NCI-H460 (cell line): ENCODE measurements around the gene ZNF273. TPM values are rescaled to one million over a fixed set of nuclear protein-coding genes. Genes with fewer than 3 reads are reported as not detected.
"Not testable (repeated sequence)": the region's sequence is repeated elsewhere in the genome, so short reads cannot be mapped to it uniquely, and the experiment has no call there.

Experiments
- DNase-seq: peaks from one replicate; pipeline ENCODE4 v3.0.0-alpha.2; 2016; ENCODE audit warnings: low read depth; ENCODE audit errors: extremely low read depth
- total RNA-seq: library from RNA; depleted of rRNA; stranded (reverse); fragments of >200 nt; shearing (Covaris generic); gene quantifications from 2 replicates; pipeline ENCODE4 v1.2.3, GENCODE V29; 2014; rRNA removed

The ZNF273 gene
- total RNA-seq, 1 experiment from 2014 or later, result 8.2 TPM

GRCh38 chr7:64940021-64940420 is 36.9 kb downstream of the ZNF273 start:
- DNase-seq, result not testable (repeated sequence)

- not testable (repeated sequence) for DNase-seq
Measured at GRCh38 chr7:64944667-64945502, 41.8 kb downstream of the ZNF273 start.

- no peak for DNase-seq
Measured at GRCh38 chr7:64945503-64946175, 42.6 kb downstream of the ZNF273 start.

- no peak for DNase-seq
Measured at GRCh38 chr7:64946772-64947171, 43.7 kb downstream of the ZNF273 start.

- DNase-seq, result no peak
Measured at GRCh38 chr7:64947252-64948000, 44.4 kb downstream of the ZNF273 start.

GRCh38 chr7:64948774-64949173 is 45.7 kb downstream of the ZNF273 start:
- not testable (repeated sequence) for DNase-seq

GRCh38 chr7:64950673-64951072 is 47.6 kb downstream of the ZNF273 start:
- not testable (repeated sequence) for DNase-seq

- peak; percentile 50 for DNase-seq
Measured at GRCh38 chr7:64951250-64951848, 48.3 kb downstream of the ZNF273 start.

GRCh38 chr7:64959072-64959747 is 56.1 kb downstream of the ZNF273 start:
- DNase-seq, result no peak

GRCh38 chr7:64965594-64965993 is 62.5 kb downstream of the ZNF273 start:
- no peak for DNase-seq

GRCh38 chr7:64978497-64979203 is 75.6 kb downstream of the ZNF273 start:
- no peak for DNase-seq

Other genes starting within 250 kb of the ZNF273 start
- 3.4 and 3.6 TPM in 2 replicates for gene ZNF107, start 237.1 kb upstream of the ZNF273 start, total RNA-seq
- 3.7 and 6.6 TPM in 2 replicates for gene ZNF138, start 108.8 kb upstream of the ZNF273 start, total RNA-seq
- 1.8 and 1.9 TPM in 2 replicates for gene ZNF117, start 87.8 kb downstream of the ZNF273 start, total RNA-seq
- gene ERV3-1, start 103.4 kb downstream of the ZNF273 start, total RNA-seq, result 3.0 and 6.0 TPM in 2 replicates